Liver (tissue), 3 donors: ENCODE results near the gene ANKFN1.

Source experiments
- ATF3 ChIP-seq: IDR thresholded peaks from 2 replicates; pipeline ENCODE4 v1.6.1; 2016; ENCODE audit warnings: antibody characterized with exemption
- EGR1 ChIP-seq, 2 donors: IDR thresholded peaks; 2 replicates each; pipeline ENCODE4 v1.6.1; 2016 to 2018; ENCODE audit warnings: antibody characterized with exemption in 2 of 2, low read depth in 2 of 2
- GABPA ChIP-seq, 2 donors: IDR thresholded peaks in 1 of 2; conservative IDR thresholded peaks in 1 of 2; 2 replicates each; pipeline ENCODE4 v1.6.1; 2016; ENCODE audit warnings: antibody characterized with exemption in 2 of 2, mild to moderate bottlenecking in 1 of 2, moderate library complexity in 1 of 2
- JUND ChIP-seq, 2 donors: IDR thresholded peaks; 2 replicates each; pipeline ENCODE4 v1.6.1; 2016; ENCODE audit warnings: antibody characterized with exemption in 2 of 2
- RAD21 ChIP-seq, 2 donors: IDR thresholded peaks; 2 replicates each; pipeline ENCODE4 v1.6.1; 2016; ENCODE audit warnings: antibody characterized with exemption in 2 of 2, mild to moderate bottlenecking in 2 of 2
- SP1 ChIP-seq: IDR thresholded peaks from 2 replicates; pipeline ENCODE4 v1.6.1; 2018; ENCODE audit warnings: antibody characterized with exemption, mild to moderate bottlenecking
- ZBTB33 ChIP-seq: IDR thresholded peaks from 2 replicates; pipeline ENCODE4 v1.6.1; 2016; ENCODE audit warnings: antibody characterized with exemption
- TF ChIP-seq, protein P1 (sequence below): fragments of 150-350 bp; IDR thresholded peaks from 2 replicates; pipeline ENCODE4 v1.5.1; 2017; ENCODE audit warnings: improper control_type of control experiment, low read depth, low read length; ENCODE audit not compliant: missing input control
- TF ChIP-seq, protein P2 (sequence below): IDR thresholded peaks from 2 replicates; pipeline ENCODE4 v1.6.1; 2016; ENCODE audit warnings: antibody characterized with exemption, mild to moderate bottlenecking
- donor health status: healthy.
- donor health status: healthy.

GRCh38 chr17:56449176-56449575 is 295.9 kb downstream of the ANKFN1 start:
- TF ChIP-seq, protein P1, sequence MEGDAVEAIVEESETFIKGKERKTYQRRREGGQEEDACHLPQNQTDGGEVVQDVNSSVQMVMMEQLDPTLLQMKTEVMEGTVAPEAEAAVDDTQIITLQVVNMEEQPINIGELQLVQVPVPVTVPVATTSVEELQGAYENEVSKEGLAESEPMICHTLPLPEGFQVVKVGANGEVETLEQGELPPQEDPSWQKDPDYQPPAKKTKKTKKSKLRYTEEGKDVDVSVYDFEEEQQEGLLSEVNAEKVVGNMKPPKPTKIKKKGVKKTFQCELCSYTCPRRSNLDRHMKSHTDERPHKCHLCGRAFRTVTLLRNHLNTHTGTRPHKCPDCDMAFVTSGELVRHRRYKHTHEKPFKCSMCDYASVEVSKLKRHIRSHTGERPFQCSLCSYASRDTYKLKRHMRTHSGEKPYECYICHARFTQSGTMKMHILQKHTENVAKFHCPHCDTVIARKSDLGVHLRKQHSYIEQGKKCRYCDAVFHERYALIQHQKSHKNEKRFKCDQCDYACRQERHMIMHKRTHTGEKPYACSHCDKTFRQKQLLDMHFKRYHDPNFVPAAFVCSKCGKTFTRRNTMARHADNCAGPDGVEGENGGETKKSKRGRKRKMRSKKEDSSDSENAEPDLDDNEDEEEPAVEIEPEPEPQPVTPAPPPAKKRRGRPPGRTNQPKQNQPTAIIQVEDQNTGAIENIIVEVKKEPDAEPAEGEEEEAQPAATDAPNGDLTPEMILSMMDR, result no peak
- TF ChIP-seq RAD21 (IDR thresholded peaks at IDR 0.05) (no peak), JUND (IDR thresholded peaks at IDR 0.05) (no peak), EGR1 (IDR thresholded peaks at IDR 0.05; ENCODE audit: low read depth in 2 of 2) (no peak), SP1 (no peak), ZBTB33 (no peak), ATF3 (no peak), GABPA (IDR thresholded peaks at IDR 0.05 in 1 of 2, conservative IDR thresholded peaks at IDR 0.05 in 1 of 2) (no peak)
- TF ChIP-seq, protein P2, sequence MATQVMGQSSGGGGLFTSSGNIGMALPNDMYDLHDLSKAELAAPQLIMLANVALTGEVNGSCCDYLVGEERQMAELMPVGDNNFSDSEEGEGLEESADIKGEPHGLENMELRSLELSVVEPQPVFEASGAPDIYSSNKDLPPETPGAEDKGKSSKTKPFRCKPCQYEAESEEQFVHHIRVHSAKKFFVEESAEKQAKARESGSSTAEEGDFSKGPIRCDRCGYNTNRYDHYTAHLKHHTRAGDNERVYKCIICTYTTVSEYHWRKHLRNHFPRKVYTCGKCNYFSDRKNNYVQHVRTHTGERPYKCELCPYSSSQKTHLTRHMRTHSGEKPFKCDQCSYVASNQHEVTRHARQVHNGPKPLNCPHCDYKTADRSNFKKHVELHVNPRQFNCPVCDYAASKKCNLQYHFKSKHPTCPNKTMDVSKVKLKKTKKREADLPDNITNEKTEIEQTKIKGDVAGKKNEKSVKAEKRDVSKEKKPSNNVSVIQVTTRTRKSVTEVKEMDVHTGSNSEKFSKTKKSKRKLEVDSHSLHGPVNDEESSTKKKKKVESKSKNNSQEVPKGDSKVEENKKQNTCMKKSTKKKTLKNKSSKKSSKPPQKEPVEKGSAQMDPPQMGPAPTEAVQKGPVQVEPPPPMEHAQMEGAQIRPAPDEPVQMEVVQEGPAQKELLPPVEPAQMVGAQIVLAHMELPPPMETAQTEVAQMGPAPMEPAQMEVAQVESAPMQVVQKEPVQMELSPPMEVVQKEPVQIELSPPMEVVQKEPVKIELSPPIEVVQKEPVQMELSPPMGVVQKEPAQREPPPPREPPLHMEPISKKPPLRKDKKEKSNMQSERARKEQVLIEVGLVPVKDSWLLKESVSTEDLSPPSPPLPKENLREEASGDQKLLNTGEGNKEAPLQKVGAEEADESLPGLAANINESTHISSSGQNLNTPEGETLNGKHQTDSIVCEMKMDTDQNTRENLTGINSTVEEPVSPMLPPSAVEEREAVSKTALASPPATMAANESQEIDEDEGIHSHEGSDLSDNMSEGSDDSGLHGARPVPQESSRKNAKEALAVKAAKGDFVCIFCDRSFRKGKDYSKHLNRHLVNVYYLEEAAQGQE, result no peak
